IMR-90 (cell line): ENCODE results near the gene PARP6.

Experiments used
- CEBPB ChIP-seq: IDR thresholded peaks from 2 replicates; pipeline ENCODE4 v1.6.1; 2012; ENCODE audit warnings: low read depth, low read length, improper control_type of control experiment
- CTCF ChIP-seq: conservative IDR thresholded peaks from 2 replicates; pipeline ENCODE4 v1.5.1; 2012; ENCODE audit warnings: mild to moderate bottlenecking, low read depth, low read length, improper control_type of control experiment
- MAZ ChIP-seq: IDR thresholded peaks from 2 replicates; pipeline ENCODE4 v1.6.1; 2012; ENCODE audit warnings: low read depth, mild to moderate bottlenecking, low read length, improper control_type of control experiment, moderate library complexity, borderline replicate concordance
- POLR2A ChIP-seq: IDR thresholded peaks from 2 replicates; pipeline ENCODE4 v1.6.1; 2012; ENCODE audit warnings: mild to moderate bottlenecking, low read depth, low read length
- SMC3 ChIP-seq: fragments of 150-350 bp; IDR thresholded peaks from 2 replicates; pipeline ENCODE4 v1.6.1; 2016; ENCODE audit warnings: low read depth, mild to moderate bottlenecking, antibody characterized with exemption, low read length, moderate library complexity

GRCh38 chr15:72231833-72232478 lies 40.4 kb downstream of the PARP6 start:
- no peak for TF ChIP-seq POLR2A
- no peak for TF ChIP-seq CEBPB
- no peak for TF ChIP-seq CTCF
- TF ChIP-seq SMC3 = no peak
- TF ChIP-seq MAZ = no peak; the same call in 1 of the 2 replicates
